ENCODE measurements around the gene LSS. TPM values are rescaled to one million over a fixed set of nuclear protein-coding genes. Genes with fewer than 3 reads are reported as not detected.

The LSS gene
- total and polyA plus RNA-seq, 2 of the 4 experiments (the other 2 are of a cell fraction): 43.4 to 58.1 TPM

GRCh38 chr21:46243325-46243724, 14.8 kb upstream of the LSS start:
- H3K27me3 ChIP-seq (ENCODE audit: control insufficient read depth, insufficient read depth, low read length): no peaks in the 10 kb centered on the region
- H4K20me1 ChIP-seq (ENCODE audit: insufficient read depth, low read length): peaks cover 6% of the 10 kb centered on the region
- peaks cover 23% of the 10 kb centered on the region for H3K9me1 ChIP-seq (ENCODE audit: insufficient read depth, low read length)
- dilution Hi-C loops (cut with HindIII; ENCODE audit: low sequenced_read_pairs, unreplicated experiment): no loop called here
- H3K4me3 ChIP-seq (ENCODE audit: insufficient read depth, low read depth, low read length): no peak overlapping the region
- no peak overlapping the region for H2AFZ ChIP-seq (replicated peaks; ENCODE audit: low read length, poor library complexity)
- H4K5ac ChIP-seq (ENCODE audit: low read depth, low read length): no peak overlapping the region
- H3K27ac ChIP-seq (ENCODE audit: insufficient read depth, low read length): no peak overlapping the region
- no peak overlapping the region for H4K91ac ChIP-seq (ENCODE audit: insufficient read depth, low read depth, low read length)
- H3K79me1 ChIP-seq (ENCODE audit: low read depth in 1 of 2, low read length in 2 of 2): peaks cover 5 to 27% of the 10 kb centered on the region in 2 experiments; a peak in 3 of 4 replicates
- no peak overlapping the region for H2BK20ac ChIP-seq (ENCODE audit: low read depth, low read length)
- in situ Hi-C loops (cut with MboI; ENCODE audit: low sequenced_read_pairs): no loop called here
- TF ChIP-seq USF2 (IDR thresholded peaks at IDR 0.05; ENCODE audit: low read depth, low read length) (no peak), MAFK (IDR thresholded peaks at IDR 0.05; ENCODE audit: low read depth, low read length) (no peak), POLR2A (IDR thresholded peaks at IDR 0.05; ENCODE audit: low read depth, low read length) (no peak), RFX5 (IDR thresholded peaks at IDR 0.05; ENCODE audit: low read depth, low read length) (no peak), FOS (IDR thresholded peaks at IDR 0.05; ENCODE audit: low read depth, low read length) (no peak), RAD21 (IDR thresholded peaks at IDR 0.05; ENCODE audit: low read length) (no peak), CHD1 (IDR thresholded peaks at IDR 0.05; ENCODE audit: low read depth, low read length) (no peak), SMC3 (IDR thresholded peaks at IDR 0.05; ENCODE audit: low read depth, low read length) (no peak), CEBPB (IDR thresholded peaks at IDR 0.05; ENCODE audit: low read depth, low read length) (no peak), MAZ (IDR thresholded peaks at IDR 0.05; ENCODE audit: borderline replicate concordance, low read depth, low read length) (no peak), RCOR1 (IDR thresholded peaks at IDR 0.05; ENCODE audit: insufficient replicate concordance, low read length) (no peak), CTCF (conservative IDR thresholded peaks at IDR 0.05; ENCODE audit: low read depth, low read length) (no peak), NFE2L2 (IDR thresholded peaks at IDR 0.05; ENCODE audit: low read depth, low read length) (no peak), BHLHE40 (IDR thresholded peaks at IDR 0.05; ENCODE audit: low read depth, low read length) (no peak), MXI1 (IDR thresholded peaks at IDR 0.05; ENCODE audit: borderline replicate concordance, low read depth, low read length) (no peak)
- TF ChIP-seq, protein P1, sequence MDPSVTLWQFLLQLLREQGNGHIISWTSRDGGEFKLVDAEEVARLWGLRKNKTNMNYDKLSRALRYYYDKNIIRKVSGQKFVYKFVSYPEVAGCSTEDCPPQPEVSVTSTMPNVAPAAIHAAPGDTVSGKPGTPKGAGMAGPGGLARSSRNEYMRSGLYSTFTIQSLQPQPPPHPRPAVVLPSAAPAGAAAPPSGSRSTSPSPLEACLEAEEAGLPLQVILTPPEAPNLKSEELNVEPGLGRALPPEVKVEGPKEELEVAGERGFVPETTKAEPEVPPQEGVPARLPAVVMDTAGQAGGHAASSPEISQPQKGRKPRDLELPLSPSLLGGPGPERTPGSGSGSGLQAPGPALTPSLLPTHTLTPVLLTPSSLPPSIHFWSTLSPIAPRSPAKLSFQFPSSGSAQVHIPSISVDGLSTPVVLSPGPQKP (IDR thresholded peaks at IDR 0.05; ENCODE audit: borderline replicate concordance, low read depth, low read length): no peak
- H3K9me3 ChIP-seq (ENCODE audit: control insufficient read depth, insufficient read depth, low read length): no peaks in the 10 kb centered on the region
- H3K18ac ChIP-seq (ENCODE audit: low read depth, low read length): no peak overlapping the region
- BruUV-seq (replicated peaks): no TSS peak
- no peak overlapping the region for H3K4ac ChIP-seq (ENCODE audit: low read depth, low read length)
- WGBS, 2 experiments (ENCODE audit: extremely low coverage in 2 of 2, insufficient read length in 1 of 2): 96% methylated on average over 7 of the region's 8 CpGs; no CpG with 5 or more reads in 1 of the 2 experiments
- no peak for ATAC-seq (ENCODE audit: low read depth)
- H2BK120ac ChIP-seq (ENCODE audit: low read depth, low read length): no peak overlapping the region
- ChIA-PET CTCF (no interaction called here), POLR2A (ENCODE audit: unreplicated experiment) (no interaction called here)
- no peak overlapping the region for H2BK15ac ChIP-seq (ENCODE audit: low read depth, low read length)
- H3K56ac ChIP-seq (ENCODE audit: extremely low read depth, insufficient read depth, low read length): no peak overlapping the region
- no peak overlapping the region for H2BK5ac ChIP-seq (ENCODE audit: low read depth, low read length, poor library complexity, severe bottlenecking)
- peaks cover 72% of the 10 kb centered on the region for H3K36me3 ChIP-seq (ENCODE audit: control insufficient read depth, insufficient read depth, low read length)
- H2AK9ac ChIP-seq (replicated peaks; ENCODE audit: low read depth, low read length, poor library complexity): no peak overlapping the region
- no peak overlapping the region for H3K4me2 ChIP-seq (ENCODE audit: low read depth, low read length)
- H3K23ac ChIP-seq (ENCODE audit: low read depth, low read length): no peak overlapping the region
- H3K14ac ChIP-seq (replicated peaks; ENCODE audit: low read depth, low read length): no peak overlapping the region
- H4K8ac ChIP-seq (ENCODE audit: low read depth in 2 of 2, low read length in 2 of 2): no peak overlapping the region
- H2AK5ac ChIP-seq (ENCODE audit: low read depth, low read length): no peak overlapping the region
- H3K9ac ChIP-seq (ENCODE audit: low read depth, low read length): no peak overlapping the region
- no peak for DNase-seq
- intact Hi-C loops (cut with micrococcal nuclease): loop anchor here (5.0 kb wide), 1 partner anchor 39 kb away; no protein-coding TSS in a partner anchor
- no peaks in the 10 kb centered on the region; the same call in 1 of the 2 replicates for H3K4me1 ChIP-seq (ENCODE audit: control insufficient read depth, insufficient read depth, low read length)
